ENCODE results near the gene FERMT1. TPM values are rescaled to one million over a fixed set of nuclear protein-coding genes. Genes with fewer than 3 reads are reported as not detected.

FERMT1 gene
- total and polyA plus RNA-seq, 2 experiments from 2014 or later: 16.2 to 18.3 TPM

DNA sequence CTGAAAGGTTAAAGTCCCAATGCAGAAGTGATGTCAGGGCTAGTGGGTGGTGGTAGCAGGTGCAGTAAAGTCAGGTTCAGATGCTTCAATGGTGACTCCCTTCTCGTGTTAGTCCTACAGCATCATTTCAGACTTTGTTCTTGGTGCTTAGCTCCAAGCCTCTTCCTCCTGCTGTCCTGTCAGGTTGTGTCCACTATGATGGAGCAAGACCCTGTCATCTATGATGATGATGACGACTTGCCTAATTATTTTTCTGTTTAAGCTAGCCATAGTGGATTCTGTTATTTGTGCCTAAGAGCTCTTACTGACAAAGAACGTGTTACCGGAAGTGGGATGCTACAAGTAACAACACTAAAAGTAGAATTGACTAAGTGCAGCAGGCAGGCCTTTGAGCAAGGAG, 5.0 kb upstream of the FERMT1 start:
- H3K79me2 ChIP-seq (replicated peaks; ENCODE audit: insufficient read depth): no peaks in the 10 kb centered on the region
- peaks cover 10% of the 10 kb centered on the region; the same call in 2 of the 3 replicates for H3K4me1 Mint-ChIP-seq

More for the DNA sequence above, 5.0 kb upstream of the FERMT1 start:
- no peaks in the 10 kb centered on the region for H3K36me3 Mint-ChIP-seq (ENCODE audit: low read depth)
- Histone ChIP-seq H3K27me3 (ENCODE audit: insufficient read depth) (no peaks in the 10 kb centered on the region), H3K36me3 (ENCODE audit: insufficient read depth) (no peaks in the 10 kb centered on the region), H3K4me1 (ENCODE audit: insufficient read depth) (0 out of 2 replicates have a peak, but pooled peaks cover 9% of the 10 kb centered on the region), H3K9me2 (ENCODE audit: insufficient read depth) (0 out of 2 replicates have a peak, but pooled peaks cover 4% of the 10 kb centered on the region), H3K27ac (ENCODE audit: low read depth) (no peak overlapping the region), H3F3A (replicated peaks; ENCODE audit: low read depth) (peaks cover 7% of the 10 kb centered on the region), H2AFZ (no peak overlapping the region), H4K20me1 (replicated peaks; ENCODE audit: insufficient read depth) (no peaks in the 10 kb centered on the region), H3K4me3 (no peak overlapping the region), H3K4me2 (no peak overlapping the region)
- peaks cover 10% of the 10 kb centered on the region for H3K27me3 Mint-ChIP-seq (ENCODE audit: insufficient read depth, low read depth, poor library complexity)
- no peak overlapping the region for H3K4me3 Mint-ChIP-seq
- H3K9me3 Mint-ChIP-seq: peaks cover 3% of the 10 kb centered on the region; the same call in 1 of the 3 replicates
- no peak overlapping the region for H3K27ac Mint-ChIP-seq
- DNase-seq (ENCODE audit: low spot score) (no peak), ATAC-seq (no peak)
- TF ChIP-seq EZH2phosphoT487 (IDR thresholded peaks at IDR 0.05; ENCODE audit: unreplicated experiment) (no peak), JUNB (IDR thresholded peaks at IDR 0.05; ENCODE audit: unreplicated experiment) (no peak), ZNF462 (CRISPR knock-in tag; IDR thresholded peaks at IDR 0.05) (no peak), ZNF114 (CRISPR knock-in tag; IDR thresholded peaks at IDR 0.05) (no peak), CTCF (conservative IDR thresholded peaks at IDR 0.05; ENCODE audit: low read depth in 2 of 2) (no peak), POLR2AphosphoS5 (IDR thresholded peaks at IDR 0.05; ENCODE audit: low read depth) (no peak), EZH2 (IDR thresholded peaks at IDR 0.05; ENCODE audit: low read depth, unreplicated experiment) (no peak), CREB1 (CRISPR knock-in tag; IDR thresholded peaks at IDR 0.05; ENCODE audit: low read depth) (no peak), NANOG (IDR thresholded peaks at IDR 0.05; ENCODE audit: borderline replicate concordance) (no peak), ZNF331 (CRISPR knock-in tag; IDR thresholded peaks at IDR 0.05; ENCODE audit: low read depth) (no peak), STAT1 (IDR thresholded peaks at IDR 0.05; ENCODE audit: unreplicated experiment) (no peak)
- TF ChIP-seq, protein P1, sequence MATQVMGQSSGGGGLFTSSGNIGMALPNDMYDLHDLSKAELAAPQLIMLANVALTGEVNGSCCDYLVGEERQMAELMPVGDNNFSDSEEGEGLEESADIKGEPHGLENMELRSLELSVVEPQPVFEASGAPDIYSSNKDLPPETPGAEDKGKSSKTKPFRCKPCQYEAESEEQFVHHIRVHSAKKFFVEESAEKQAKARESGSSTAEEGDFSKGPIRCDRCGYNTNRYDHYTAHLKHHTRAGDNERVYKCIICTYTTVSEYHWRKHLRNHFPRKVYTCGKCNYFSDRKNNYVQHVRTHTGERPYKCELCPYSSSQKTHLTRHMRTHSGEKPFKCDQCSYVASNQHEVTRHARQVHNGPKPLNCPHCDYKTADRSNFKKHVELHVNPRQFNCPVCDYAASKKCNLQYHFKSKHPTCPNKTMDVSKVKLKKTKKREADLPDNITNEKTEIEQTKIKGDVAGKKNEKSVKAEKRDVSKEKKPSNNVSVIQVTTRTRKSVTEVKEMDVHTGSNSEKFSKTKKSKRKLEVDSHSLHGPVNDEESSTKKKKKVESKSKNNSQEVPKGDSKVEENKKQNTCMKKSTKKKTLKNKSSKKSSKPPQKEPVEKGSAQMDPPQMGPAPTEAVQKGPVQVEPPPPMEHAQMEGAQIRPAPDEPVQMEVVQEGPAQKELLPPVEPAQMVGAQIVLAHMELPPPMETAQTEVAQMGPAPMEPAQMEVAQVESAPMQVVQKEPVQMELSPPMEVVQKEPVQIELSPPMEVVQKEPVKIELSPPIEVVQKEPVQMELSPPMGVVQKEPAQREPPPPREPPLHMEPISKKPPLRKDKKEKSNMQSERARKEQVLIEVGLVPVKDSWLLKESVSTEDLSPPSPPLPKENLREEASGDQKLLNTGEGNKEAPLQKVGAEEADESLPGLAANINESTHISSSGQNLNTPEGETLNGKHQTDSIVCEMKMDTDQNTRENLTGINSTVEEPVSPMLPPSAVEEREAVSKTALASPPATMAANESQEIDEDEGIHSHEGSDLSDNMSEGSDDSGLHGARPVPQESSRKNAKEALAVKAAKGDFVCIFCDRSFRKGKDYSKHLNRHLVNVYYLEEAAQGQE (IDR thresholded peaks at IDR 0.05; ENCODE audit: unreplicated experiment): no peak
- TF ChIP-seq, protein P2, sequence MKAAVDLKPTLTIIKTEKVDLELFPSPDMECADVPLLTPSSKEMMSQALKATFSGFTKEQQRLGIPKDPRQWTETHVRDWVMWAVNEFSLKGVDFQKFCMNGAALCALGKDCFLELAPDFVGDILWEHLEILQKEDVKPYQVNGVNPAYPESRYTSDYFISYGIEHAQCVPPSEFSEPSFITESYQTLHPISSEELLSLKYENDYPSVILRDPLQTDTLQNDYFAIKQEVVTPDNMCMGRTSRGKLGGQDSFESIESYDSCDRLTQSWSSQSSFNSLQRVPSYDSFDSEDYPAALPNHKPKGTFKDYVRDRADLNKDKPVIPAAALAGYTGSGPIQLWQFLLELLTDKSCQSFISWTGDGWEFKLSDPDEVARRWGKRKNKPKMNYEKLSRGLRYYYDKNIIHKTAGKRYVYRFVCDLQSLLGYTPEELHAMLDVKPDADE (IDR thresholded peaks at IDR 0.05): no peak

Data from GM23338 (cell line).